Right ventricle myocardium inferior (tissue), 1 donor: ENCODE measurements around the gene TJP2. TPM values are rescaled to one million over a fixed set of nuclear protein-coding genes. Genes with fewer than 3 reads are reported as not detected.

Experiments used
- ATAC-seq: fragments of 200-7000 bp; cut with Tn5 transposase; one replicate; pipeline ENCODE4 v1.9.1; 2020; ENCODE audit warnings: mild to moderate bottlenecking, moderate library complexity
- DNase-seq: peaks from one replicate; pipeline ENCODE4 v3.0.0; 2021; ENCODE audit errors: missing footprints
- intact Hi-C: fragments of 100-400 bp; cut with DNase I; formaldehyde crosslinking; loops from one replicate; pipeline ENCODE4 v1.11.0; 2022
- total RNA-seq: library from RNA; stranded (reverse); fragmentation: NEBNext Ultra II Directional; extraction: Animal tissue kit (Norgen Biotek cat#: 25700); gene quantifications from one replicate; pipeline ENCODE4 v1.2.1, GENCODE V29; 2021
- donor health status: DM: no; HTN: yes; CAD: no; lungs with severe emphysema.

TJP2 gene
- total RNA-seq, 1 donor from 2014 or later, result 110 TPM

GRCh38 chr9:69211424-69212036 lies 37.5 kb downstream of the TJP2 start:
- DNase-seq (no peak), ATAC-seq (peak; percentile 45)
- intact Hi-C loops, result no loop called here

GRCh38 chr9:69213647-69214046 lies 39.6 kb downstream of the TJP2 start:
- ATAC-seq (no peak), DNase-seq (no peak)
- intact Hi-C loops, result no loop called here

GRCh38 chr9:69214939-69215338 lies 40.9 kb downstream of the TJP2 start:
- DNase-seq, result no peak
- ATAC-seq, result no peak
- intact Hi-C loops, result loop anchor here (5.0 kb wide), 2 partner anchors 112 to 177 kb away; partner anchors contain the start of gene ENTREP1

- intact Hi-C loops, result loop anchor here (5.0 kb wide), 2 partner anchors 111 to 176 kb away; partner anchors contain the start of gene ENTREP1
- DNase-seq, result no peak
Observed at GRCh38 chr9:69215774-69216485, 41.9 kb downstream of the TJP2 start.

GRCh38 chr9:69218166-69218565 lies 44.1 kb downstream of the TJP2 start:
- no peak for DNase-seq
- intact Hi-C loops, result loop anchor here (5.0 kb wide), 2 partner anchors 109 to 174 kb away; partner anchors contain the start of gene ENTREP1
- no peak for ATAC-seq

More at GRCh38 chr9:69215774-69216485, 41.9 kb downstream of the TJP2 start:
- ATAC-seq, result peak; percentile 79

GRCh38 chr9:69221036-69221435 lies 47.0 kb downstream of the TJP2 start:
- ATAC-seq (no peak), DNase-seq (no peak)
- intact Hi-C loops, result no loop called here

GRCh38 chr9:69222970-69223369 lies 48.9 kb downstream of the TJP2 start:
- intact Hi-C loops, result no loop called here
- no peak for ATAC-seq
- DNase-seq, result no peak

- no peak for DNase-seq
- intact Hi-C loops, result no loop called here
Observed at GRCh38 chr9:69223605-69224004, 49.5 kb downstream of the TJP2 start.

GRCh38 chr9:69229367-69229766 lies 55.3 kb downstream of the TJP2 start:
- ATAC-seq, result no peak
- no peak for DNase-seq
- intact Hi-C loops, result no loop called here

More at GRCh38 chr9:69223605-69224004, 49.5 kb downstream of the TJP2 start:
- peak; percentile 74 for ATAC-seq

- DNase-seq, result no peak
- intact Hi-C loops, result no loop called here
- ATAC-seq, result no peak
Observed at GRCh38 chr9:69232135-69232534, 58.1 kb downstream of the TJP2 start.

GRCh38 chr9:69234683-69235082 lies 60.6 kb downstream of the TJP2 start:
- no peak for ATAC-seq
- no peak for DNase-seq
- intact Hi-C loops, result no loop called here

GRCh38 chr9:69236188-69236587 lies 62.1 kb downstream of the TJP2 start:
- ATAC-seq (peak; percentile 30), DNase-seq (no peak)
- intact Hi-C loops, result no loop called here

GRCh38 chr9:69237702-69238295 lies 63.7 kb downstream of the TJP2 start:
- ATAC-seq, result no peak
- intact Hi-C loops, result no loop called here

GRCh38 chr9:69243116-69243515 lies 69.0 kb downstream of the TJP2 start:
- ATAC-seq (no peak), DNase-seq (no peak)
- intact Hi-C loops, result no loop called here

More at GRCh38 chr9:69237702-69238295, 63.7 kb downstream of the TJP2 start:
- no peak for DNase-seq

GRCh38 chr9:69246629-69247028 lies 72.6 kb downstream of the TJP2 start:
- intact Hi-C loops, result no loop called here
- ATAC-seq (no peak), DNase-seq (no peak)

- ATAC-seq (no peak), DNase-seq (no peak)
- intact Hi-C loops, result no loop called here
Observed at GRCh38 chr9:69248005-69248404, 73.9 kb downstream of the TJP2 start.

GRCh38 chr9:69249337-69249736 lies 75.3 kb downstream of the TJP2 start:
- intact Hi-C loops, result no loop called here

GRCh38 chr9:69250681-69251080 lies 76.6 kb downstream of the TJP2 start:
- intact Hi-C loops, result no loop called here
- DNase-seq (no peak), ATAC-seq (no peak)

More at GRCh38 chr9:69249337-69249736, 75.3 kb downstream of the TJP2 start:
- ATAC-seq (no peak), DNase-seq (no peak)

- intact Hi-C loops, result no loop called here
- ATAC-seq (no peak), DNase-seq (no peak)
Observed at GRCh38 chr9:69252436-69252835, 78.4 kb downstream of the TJP2 start.

- no peak for ATAC-seq
Observed at GRCh38 chr9:69253057-69253456, 79.0 kb downstream of the TJP2 start.

More at GRCh38 chr9:69253057-69253456, 79.0 kb downstream of the TJP2 start:
- no peak for DNase-seq
- intact Hi-C loops, result no loop called here
